NCI-H2196 treated with DMSO at 0.1 percent for 48 hours (cell line): ENCODE data around the gene TAF11L7.
"Not testable (repeated sequence)": the region's sequence is repeated elsewhere in the genome, so short reads cannot be mapped to it uniquely, and the experiment has no call there.

Experiments
- DNase-seq: peaks from one replicate; lab custom pipeline; 2025; ENCODE audit not compliant: unreplicated experiment; lab: John Stamatoyannopoulos, UW

The TAF11L7 gene

DNA sequence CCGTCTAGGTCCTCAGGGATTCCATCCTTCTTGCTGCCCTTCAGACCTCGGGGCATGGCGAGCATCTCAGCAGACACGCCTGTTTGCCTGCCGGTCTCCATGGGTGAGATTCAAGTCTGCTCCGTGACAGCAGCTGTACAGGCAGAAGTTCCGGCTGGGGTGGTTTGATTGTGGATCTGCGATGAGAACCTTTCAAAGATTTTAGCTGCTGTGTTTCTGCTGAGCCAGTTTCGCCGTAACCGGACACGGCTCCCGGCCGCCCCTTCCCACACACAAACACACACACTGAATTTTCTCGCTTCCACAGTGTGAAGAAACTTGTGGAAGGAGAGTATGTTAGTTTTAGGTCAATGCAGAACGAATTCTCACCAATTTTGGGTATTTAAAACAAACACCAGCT is at the start of gene TAF11L7:
Gene TAF11L7, minus strand, starts transcription at position 101 of the 400 bp plus-strand sequence.
- DNase-seq = not testable (repeated sequence)

DNA sequence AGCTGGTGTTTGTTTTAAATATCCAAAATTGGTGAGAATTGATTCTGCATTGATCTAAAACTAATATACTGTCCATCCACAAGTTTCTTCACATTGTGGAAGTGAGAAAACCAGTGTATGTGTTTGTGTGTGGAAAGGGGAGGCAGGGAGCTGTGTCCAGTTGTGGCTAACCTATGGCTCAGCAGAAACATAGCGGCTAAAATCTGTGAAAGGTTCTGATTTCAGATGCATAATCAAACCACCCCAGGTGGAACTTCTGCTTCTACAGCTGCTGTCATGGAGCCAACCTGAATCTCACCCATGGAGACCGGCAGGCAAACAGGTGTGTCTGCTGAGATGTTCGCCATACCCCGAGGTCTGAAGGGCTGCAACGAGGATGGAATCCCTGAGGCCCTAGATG is 48.6 kb upstream of the TAF11L7 start, which contains the start of gene TAF11L14:
Gene TAF11L14, plus strand, starts transcription at position 301 of the 400 bp plus-strand sequence.
- DNase-seq = no peak

- not testable (repeated sequence) for DNase-seq
Observed at GRCh38 chr5:17631788-17632187, 46.2 kb upstream of the TAF11L7 start, which contains the start of gene TAF11L13. Gene TAF11L13 (plus strand): TSS chr5:17632088.

- no peak for DNase-seq
Observed at GRCh38 chr5:17625686-17626085, 40.1 kb upstream of the TAF11L7 start.

- DNase-seq = no peak
Observed at GRCh38 chr5:17620627-17621026, 35.1 kb upstream of the TAF11L7 start.

DNA sequence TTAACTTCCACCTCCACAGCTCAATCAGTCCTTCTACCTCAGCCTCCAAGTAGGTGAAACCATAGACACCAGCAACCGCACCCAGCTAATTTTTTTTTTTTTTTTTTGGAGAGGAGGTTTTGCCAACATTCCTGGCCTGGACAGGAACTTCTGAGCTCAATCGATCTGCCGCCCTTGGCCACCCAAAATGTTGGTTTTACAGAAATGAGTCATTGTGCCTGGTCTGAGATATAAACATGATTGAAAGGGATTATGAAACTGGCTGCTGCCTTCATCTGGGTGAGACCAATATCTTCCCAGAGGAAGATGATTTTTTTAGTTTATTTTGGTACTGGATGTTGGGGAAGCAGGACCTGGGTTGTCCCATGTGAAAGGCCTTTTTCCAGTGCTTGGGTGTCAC is 33.8 kb upstream of the TAF11L7 start:
- no peak for DNase-seq

DNA sequence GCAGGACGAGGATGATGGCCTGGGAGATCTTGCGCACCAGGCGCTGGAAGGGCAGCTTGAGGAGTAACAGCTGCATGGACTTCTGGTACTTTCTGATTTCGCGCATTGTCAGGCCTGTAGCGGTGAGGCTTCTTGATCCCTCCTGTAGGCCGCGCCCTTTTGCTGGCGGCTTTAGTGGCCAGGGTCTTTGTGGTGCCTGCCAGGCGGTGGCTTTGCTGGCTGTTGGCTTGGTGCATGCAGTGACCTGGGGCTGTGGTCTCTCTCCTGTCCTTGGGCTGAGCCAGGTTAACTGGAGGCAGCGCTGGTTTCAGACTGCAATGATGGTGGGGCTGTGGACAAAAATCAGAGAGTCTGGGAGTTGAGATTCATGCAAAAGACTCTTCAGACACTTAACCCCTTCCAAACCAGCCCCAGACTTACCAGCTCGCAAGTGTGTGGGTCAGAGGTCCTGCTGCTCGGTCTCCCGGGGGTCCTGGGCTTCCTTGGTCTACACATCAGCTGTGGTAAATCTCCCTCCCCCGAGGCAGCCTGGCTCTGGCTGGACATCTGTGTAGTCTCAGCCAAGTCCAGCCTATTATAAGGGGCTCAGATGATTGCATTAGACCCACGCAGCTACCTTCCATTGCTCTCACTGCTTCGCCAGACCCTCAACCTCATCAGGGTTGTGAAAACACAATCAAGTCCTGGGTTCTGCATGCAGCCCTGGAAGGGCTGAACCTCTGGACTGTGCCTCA is 29.5 kb upstream of the TAF11L7 start:
- no peak for DNase-seq

DNA sequence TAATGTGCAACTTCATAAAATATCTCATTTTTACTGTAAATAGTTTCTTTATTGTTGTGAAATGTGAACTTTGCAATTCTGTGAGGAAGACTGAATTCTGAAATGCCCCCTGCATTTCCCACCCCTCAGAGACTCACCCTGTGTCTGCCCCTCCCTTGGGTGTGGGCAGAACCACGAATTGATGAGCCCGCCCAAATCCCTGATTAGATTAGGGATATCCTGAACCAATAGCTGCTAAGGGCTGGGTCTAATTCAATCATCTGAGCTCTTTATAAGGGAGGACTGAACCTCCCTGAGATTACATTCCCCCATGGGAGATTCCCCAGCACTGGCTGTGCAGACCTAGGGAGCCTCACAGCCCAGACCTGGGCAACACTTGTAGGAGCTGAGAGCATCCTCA is 24.5 kb upstream of the TAF11L7 start, which contains the start of gene TAF11L12:
Gene TAF11L12, plus strand, starts transcription at position 301 of the 400 bp plus-strand sequence.
- DNase-seq = not testable (repeated sequence)

GRCh38 chr5:17607461-17607860 is 21.9 kb upstream of the TAF11L7 start:
- not testable (repeated sequence) for DNase-seq

GRCh38 chr5:17604951-17605350 is 19.4 kb upstream of the TAF11L7 start:
- DNase-seq = no peak

- not testable (repeated sequence) for DNase-seq
Observed at GRCh38 chr5:17603880-17604279, 18.3 kb upstream of the TAF11L7 start, which contains the start of gene TAF11L11. Gene TAF11L11 (plus strand): TSS chr5:17604183.

DNA sequence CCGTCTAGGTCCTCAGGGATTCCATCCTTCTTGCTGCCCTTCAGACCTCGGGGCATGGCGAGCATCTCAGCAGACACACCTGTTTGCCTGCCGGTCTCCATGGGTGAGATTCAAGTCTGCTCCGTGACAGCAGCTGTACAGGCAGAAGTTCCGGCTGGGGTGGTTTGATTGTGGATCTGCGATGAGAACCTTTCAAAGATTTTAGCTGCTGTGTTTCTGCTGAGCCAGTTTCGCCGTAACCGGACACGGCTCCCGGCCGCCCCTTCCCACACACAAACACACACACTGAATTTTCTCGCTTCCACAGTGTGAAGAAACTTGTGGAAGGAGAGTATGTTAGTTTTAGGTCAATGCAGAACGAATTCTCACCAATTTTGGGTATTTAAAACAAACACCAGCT is 12.2 kb upstream of the TAF11L7 start, which contains the start of gene TAF11L10:
Gene TAF11L10, minus strand, starts transcription at position 101 of the 400 bp plus-strand sequence.
- not testable (repeated sequence) for DNase-seq

DNA sequence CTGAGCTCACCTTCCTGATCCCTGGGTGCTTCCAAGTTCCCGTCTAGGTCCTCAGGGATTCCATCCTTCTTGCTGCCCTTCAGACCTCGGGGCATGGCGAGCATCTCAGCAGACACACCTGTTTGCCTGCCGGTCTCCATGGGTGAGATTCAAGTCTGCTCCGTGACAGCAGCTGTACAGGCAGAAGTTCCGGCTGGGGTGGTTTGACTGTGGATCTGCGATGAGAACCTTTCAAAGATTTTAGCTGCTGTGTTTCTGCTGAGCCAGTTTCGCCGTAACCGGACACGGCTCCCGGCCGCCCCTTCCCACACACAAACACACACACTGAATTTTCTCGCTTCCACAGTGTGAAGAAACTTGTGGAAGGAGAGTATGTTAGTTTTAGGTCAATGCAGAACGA is 8.7 kb upstream of the TAF11L7 start, which contains the start of gene TAF11L9:
Gene TAF11L9, minus strand, starts transcription at position 140 of the 400 bp plus-strand sequence.
- DNase-seq = not testable (repeated sequence)

DNA sequence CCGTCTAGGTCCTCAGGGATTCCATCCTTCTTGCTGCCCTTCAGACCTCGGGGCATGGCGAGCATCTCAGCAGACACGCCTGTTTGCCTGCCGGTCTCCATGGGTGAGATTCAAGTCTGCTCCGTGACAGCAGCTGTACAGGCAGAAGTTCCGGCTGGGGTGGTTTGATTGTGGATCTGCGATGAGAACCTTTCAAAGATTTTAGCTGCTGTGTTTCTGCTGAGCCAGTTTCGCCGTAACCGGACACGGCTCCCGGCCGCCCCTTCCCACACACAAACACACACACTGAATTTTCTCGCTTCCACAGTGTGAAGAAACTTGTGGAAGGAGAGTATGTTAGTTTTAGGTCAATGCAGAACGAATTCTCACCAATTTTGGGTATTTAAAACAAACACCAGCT is 5.3 kb upstream of the TAF11L7 start, which contains the start of gene TAF11L8:
Gene TAF11L8, minus strand, starts transcription at position 101 of the 400 bp plus-strand sequence.
- not testable (repeated sequence) for DNase-seq
